Measurements from ENCODE around the gene DEFB132. TPM values are rescaled to one million over a fixed set of nuclear protein-coding genes. Genes with fewer than 3 reads are reported as not detected.

Gene DEFB132
- total and polyA plus RNA-seq, 2 of the 13 experiments (the other 11 are each of a cell fraction or from before 2014, with no cell fraction given), result not detected

- TF ChIP-seq REXO4 (CRISPR knock-in tag; IDR thresholded peaks at IDR 0.05; ENCODE audit: borderline replicate concordance) (0 out of 2 replicates have a peak, but pooled peaks have one; percentile 14), FOXP1 (IDR thresholded peaks at IDR 0.05) (no peak; the same call in 1 of the 2 replicates), FOXP1 (CRISPR knock-in tag; IDR thresholded peaks at IDR 0.05) (peak; percentile 69), SAFB2 (CRISPR knock-in tag; IDR thresholded peaks at IDR 0.05; ENCODE audit: borderline replicate concordance, low read depth) (peak; percentile 70; the same call in 1 of the 2 replicates), ZNF343 (CRISPR knock-in tag; IDR thresholded peaks at IDR 0.05) (peak; percentile 36; the same call in 1 of the 2 replicates), MXD1 (CRISPR knock-in tag; IDR thresholded peaks at IDR 0.05) (peak; percentile 97), UBTF (CRISPR knock-in tag; IDR thresholded peaks at IDR 0.05) (peak; percentile 100), REL (CRISPR knock-in tag; conservative IDR thresholded peaks at IDR 0.05) (peak; percentile 96), TIGD3 (CRISPR knock-in tag; IDR thresholded peaks at IDR 0.05; ENCODE audit: borderline replicate concordance) (no peak), NFIB (CRISPR knock-in tag; IDR thresholded peaks at IDR 0.05; ENCODE audit: borderline replicate concordance) (no peak), NFKBIZ (CRISPR knock-in tag; IDR thresholded peaks at IDR 0.05) (peak; percentile 98), ZNF709 (CRISPR knock-in tag; IDR thresholded peaks at IDR 0.05) (peak; percentile 99), MLXIP (CRISPR knock-in tag; IDR thresholded peaks at IDR 0.05; ENCODE audit: borderline replicate concordance) (no peak; the same call in 1 of the 2 replicates), MTA3 (CRISPR knock-in tag; IDR thresholded peaks at IDR 0.05) (no peak), HOXA3 (CRISPR knock-in tag; IDR thresholded peaks at IDR 0.05) (peak; percentile 97), ZNF747 (CRISPR knock-in tag; IDR thresholded peaks at IDR 0.05; ENCODE audit: borderline replicate concordance) (peak; percentile 100), ZNF143 (CRISPR knock-in tag; IDR thresholded peaks at IDR 0.05) (peak; percentile 90), ZNF598 (CRISPR knock-in tag; IDR thresholded peaks at IDR 0.05; ENCODE audit: borderline replicate concordance) (peak; percentile 99), MED8 (CRISPR knock-in tag; IDR thresholded peaks at IDR 0.05; ENCODE audit: insufficient replicate concordance) (peak; percentile 98)
These were observed 39.8 kb downstream of the DEFB132 start, which contains the start of gene ZCCHC3 (continued) for GRCh38 chr20:297098-297924.

Measured in HepG2 (cell line).